G401.6 (cell line): Measurements from ENCODE around the gene YY1.
"Not testable (repeated sequence)": the region's sequence is repeated elsewhere in the genome, so short reads cannot be mapped to it uniquely, and the experiment has no call there.

Source experiments
- FAIRE-seq: peaks from 2 replicates; lab custom pipeline; 2012; peaks lifted over from hg19 to GRCh38; lab: Jason Lieb, UNC

Gene YY1

GRCh38 chr14:100283984-100284881 is 45.3 kb downstream of the YY1 start:
- no peak for FAIRE-seq

DNA sequence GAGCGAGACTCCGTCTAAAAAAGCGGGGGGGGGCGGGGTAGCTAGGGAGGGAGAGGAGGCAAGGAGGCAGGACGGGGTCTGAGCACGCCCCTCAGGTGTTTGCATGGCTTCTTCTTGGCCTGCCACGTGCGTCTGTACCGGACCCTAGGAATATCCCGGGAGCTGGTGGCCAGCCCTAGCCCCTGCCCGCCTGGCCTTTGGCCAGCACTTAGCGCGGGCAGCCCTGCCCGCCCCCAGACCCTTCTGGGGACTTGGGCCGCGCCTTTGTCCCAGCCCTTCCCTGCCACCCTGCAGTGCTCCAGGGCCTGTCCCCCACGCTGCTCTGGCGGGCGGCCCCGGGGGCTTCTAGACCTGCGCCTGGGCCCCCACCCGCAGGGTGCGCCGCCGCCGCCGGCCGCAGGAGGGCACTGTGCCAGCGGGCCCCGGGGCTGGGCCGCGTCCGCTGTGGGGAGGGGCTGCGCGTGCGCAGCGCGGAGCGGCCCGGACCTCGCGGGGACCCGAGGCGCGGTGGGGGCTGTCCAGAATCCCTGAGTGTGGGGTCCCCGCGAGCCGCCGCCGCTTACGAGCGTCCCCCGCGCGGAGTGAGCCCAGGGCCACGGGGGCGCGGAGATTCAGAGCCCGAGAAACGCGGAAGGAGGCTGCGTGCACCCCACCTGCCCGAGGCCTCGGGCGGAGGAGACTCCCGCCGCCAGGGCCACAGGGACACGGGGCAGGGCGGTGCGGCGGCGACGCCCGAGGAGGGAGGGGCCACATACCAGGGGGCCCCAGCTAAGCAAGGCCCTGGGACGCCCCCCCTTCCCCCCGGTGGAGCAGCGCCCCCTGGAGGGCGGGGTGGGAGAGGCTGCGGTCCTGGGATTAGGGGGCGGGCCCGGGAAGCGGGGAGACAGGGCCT is 46.3 kb downstream of the YY1 start:
- no peak for FAIRE-seq

- no peak for FAIRE-seq
Measured at GRCh38 chr14:100285913-100286400, 47.0 kb downstream of the YY1 start.

- no peak for FAIRE-seq
Measured at GRCh38 chr14:100286484-100287191, 47.7 kb downstream of the YY1 start.

DNA sequence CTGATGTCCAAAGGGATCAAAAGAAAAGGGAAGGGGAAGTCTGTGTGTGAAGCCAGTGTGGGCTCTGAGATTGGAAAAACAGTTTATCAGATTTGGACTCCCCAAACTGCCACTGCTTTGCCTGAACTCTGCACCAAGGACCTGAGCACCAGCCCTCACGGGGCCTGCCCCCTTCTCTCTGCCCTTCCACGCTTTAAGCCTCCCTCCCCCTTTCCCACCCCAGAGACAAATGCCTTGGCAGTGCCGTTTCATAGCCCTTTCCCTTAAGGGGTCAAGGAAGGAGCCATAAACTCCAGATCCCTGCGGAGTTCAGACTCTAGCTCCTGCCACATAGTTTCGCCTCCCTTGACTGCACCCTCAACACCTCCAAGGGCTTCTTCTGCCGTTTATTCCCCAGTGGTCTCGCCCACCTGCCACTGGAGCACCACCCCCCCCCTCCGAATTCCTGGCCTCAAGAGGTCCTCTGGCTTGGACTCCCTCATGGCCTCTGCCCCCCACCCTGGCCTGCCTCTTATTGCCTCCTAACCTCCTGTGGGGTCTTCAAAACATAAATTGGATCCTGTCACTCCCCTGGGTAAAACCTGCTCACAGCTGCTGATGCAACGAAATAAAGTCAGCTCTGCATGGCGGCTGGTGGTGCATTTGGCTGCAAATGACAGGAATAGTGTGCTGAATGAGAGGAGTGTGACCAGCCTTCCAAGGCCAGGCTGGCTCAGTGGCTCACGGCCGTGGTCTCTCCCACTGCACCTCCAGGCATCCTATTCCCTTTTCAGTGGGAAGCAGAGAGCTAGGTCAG is 48.5 kb downstream of the YY1 start:
- no peak for FAIRE-seq

GRCh38 chr14:100287998-100288295 is 49.0 kb downstream of the YY1 start:
- FAIRE-seq, result not testable (repeated sequence)

GRCh38 chr14:100288382-100289185 is 49.6 kb downstream of the YY1 start:
- FAIRE-seq, result no peak

- no peak for FAIRE-seq
Measured at GRCh38 chr14:100289916-100290606, 51.1 kb downstream of the YY1 start.

GRCh38 chr14:100290607-100291304 is 51.8 kb downstream of the YY1 start:
- no peak for FAIRE-seq

GRCh38 chr14:100291305-100292075 is 52.5 kb downstream of the YY1 start:
- FAIRE-seq, result no peak

GRCh38 chr14:100292301-100292775 is 53.4 kb downstream of the YY1 start:
- FAIRE-seq, result no peak

GRCh38 chr14:100292776-100293461 is 54.0 kb downstream of the YY1 start:
- FAIRE-seq, result no peak

DNA sequence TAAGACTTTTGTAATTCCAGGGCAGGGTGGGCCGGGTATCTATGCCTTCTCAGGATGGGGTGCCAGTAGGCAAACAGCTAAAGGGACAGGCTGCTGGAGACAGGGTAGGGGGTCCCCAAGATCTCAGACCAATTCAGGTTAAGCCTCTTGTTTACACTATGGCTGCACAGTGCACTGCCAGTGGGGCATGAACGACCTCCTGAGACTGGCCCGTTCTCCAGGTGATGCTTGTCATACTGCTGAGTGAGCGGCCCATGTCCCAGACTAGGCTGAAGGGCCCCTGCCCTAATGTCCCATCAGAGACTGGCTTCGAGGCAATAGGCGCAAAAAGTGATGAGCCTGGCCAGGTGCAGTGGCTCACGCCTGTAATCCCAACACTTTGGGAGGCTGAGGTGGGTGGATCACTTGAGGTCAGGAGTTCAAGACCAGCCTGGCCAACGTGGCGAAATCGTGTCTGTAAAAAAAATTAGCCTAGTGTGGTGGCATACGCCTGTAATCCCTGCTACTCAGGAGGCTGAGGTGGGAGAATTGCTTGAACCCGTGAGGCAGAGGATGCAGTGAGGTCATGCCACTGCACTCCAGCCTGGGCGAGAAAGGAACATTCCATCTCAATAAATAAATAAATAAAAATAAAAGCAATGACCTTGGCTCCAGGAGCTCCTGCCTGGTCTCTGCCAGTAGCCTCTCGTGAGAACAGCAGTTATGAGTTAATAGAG is 54.7 kb downstream of the YY1 start:
- no peak for FAIRE-seq

DNA sequence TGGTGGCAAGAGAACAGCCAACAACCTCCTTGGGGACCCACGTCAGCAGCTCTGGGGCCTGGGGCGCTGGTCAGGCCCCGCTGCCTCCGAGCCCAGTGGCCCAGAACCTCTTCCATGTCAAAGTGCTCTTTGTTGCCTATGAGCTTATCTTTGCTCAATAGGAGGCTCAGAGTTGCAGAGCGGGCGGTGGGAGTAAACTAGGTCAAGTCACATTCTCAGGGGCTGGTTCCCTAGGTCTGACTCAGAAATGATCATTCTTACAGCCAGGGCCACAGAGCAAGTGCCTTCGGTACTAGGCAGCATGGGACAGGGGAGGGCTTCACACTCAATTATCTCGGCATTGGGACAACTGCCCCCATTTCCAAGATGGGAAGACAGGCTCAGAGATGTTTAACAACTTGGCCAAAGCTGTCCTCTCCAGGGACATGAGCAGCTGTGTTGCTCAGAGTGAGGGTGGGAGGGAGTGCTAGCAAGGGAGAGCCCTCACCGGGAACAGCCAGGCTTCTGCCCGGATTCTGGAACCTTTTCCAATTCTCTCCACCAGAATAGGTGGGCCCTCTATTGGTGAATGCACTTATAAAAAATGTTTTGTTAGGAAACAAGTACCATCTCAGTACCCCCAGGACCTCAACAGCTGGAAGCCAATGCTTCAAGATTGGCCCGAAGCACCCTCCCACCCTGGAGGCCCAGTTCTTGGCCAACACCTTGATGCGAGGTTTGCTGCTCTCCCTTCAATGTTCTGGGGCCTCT is 55.4 kb downstream of the YY1 start:
- FAIRE-seq, result no peak

GRCh38 chr14:100294963-100295330 is 56.0 kb downstream of the YY1 start:
- FAIRE-seq, result no peak

GRCh38 chr14:100295376-100296105 is 56.6 kb downstream of the YY1 start:
- no peak for FAIRE-seq
